ENCODE results near the gene POLA1. TPM values are rescaled to one million over a fixed set of nuclear protein-coding genes. Genes with fewer than 3 reads are reported as not detected.

POLA1 gene
- total and polyA plus RNA-seq, 11 donors: 1.9 to 8.1 (median 6.5) TPM

DNA sequence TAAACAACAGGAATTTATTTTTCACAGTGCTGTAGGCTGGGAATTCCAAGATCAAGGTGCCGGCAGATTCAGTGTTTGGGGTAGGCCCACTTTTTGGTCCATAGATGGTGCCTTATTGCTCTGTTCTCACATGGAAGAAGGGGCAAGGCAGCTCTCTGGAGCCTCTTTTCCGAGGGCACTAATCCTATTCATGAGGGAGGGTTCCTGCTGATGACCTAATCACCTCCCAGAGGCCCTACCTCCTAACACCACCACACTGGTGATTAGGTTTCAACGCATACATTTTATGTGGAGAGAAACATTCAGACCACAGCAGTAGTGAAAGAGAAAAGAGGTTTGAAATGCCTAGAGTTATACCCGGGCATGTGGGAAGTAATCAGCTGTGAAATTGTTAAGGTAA, 1.4 kb upstream of the POLA1 start:
- 62 to 74% (median 72%) methylated on average over 4 of the region's 4 CpGs for WGBS, 4 donors
- H3K27me3 ChIP-seq: no peaks in the 10 kb centered on the region
- H3K27ac ChIP-seq: no peak overlapping the region
- TF ChIP-seq, protein P1, sequence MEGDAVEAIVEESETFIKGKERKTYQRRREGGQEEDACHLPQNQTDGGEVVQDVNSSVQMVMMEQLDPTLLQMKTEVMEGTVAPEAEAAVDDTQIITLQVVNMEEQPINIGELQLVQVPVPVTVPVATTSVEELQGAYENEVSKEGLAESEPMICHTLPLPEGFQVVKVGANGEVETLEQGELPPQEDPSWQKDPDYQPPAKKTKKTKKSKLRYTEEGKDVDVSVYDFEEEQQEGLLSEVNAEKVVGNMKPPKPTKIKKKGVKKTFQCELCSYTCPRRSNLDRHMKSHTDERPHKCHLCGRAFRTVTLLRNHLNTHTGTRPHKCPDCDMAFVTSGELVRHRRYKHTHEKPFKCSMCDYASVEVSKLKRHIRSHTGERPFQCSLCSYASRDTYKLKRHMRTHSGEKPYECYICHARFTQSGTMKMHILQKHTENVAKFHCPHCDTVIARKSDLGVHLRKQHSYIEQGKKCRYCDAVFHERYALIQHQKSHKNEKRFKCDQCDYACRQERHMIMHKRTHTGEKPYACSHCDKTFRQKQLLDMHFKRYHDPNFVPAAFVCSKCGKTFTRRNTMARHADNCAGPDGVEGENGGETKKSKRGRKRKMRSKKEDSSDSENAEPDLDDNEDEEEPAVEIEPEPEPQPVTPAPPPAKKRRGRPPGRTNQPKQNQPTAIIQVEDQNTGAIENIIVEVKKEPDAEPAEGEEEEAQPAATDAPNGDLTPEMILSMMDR (IDR thresholded peaks at IDR 0.05): no peak
- TF ChIP-seq POLR2A (IDR thresholded peaks at IDR 0.05): no peak
- intact Hi-C loops (cut with DNase I): loop anchor here in 1 of 10 donors (10.0 kb wide), 1 partner anchor 298 kb away; no protein-coding TSS in a partner anchor
- peaks cover 0 to 12% (median 0%) of the 10 kb centered on the region in 12 donors for H3K4me1 ChIP-seq
- no peaks in the 10 kb centered on the region for H3K36me3 ChIP-seq
- DNase-seq (no peak), ATAC-seq (no peak)
- H3K4me3 ChIP-seq: no peak overlapping the region
- H3K9me3 ChIP-seq: no peaks in the 10 kb centered on the region

GRCh38 chrX:24694825-24695224, 1.1 kb downstream of the POLA1 start:
- peak overlapping the region in 6 of 12 donors; percentile 70 to 92 (median 74) for H3K4me3 ChIP-seq
- intact Hi-C loops (cut with DNase I): loop anchor here in 1 of 10 donors (10.0 kb wide), 1 partner anchor 300 kb away; no protein-coding TSS in a partner anchor

DNA sequence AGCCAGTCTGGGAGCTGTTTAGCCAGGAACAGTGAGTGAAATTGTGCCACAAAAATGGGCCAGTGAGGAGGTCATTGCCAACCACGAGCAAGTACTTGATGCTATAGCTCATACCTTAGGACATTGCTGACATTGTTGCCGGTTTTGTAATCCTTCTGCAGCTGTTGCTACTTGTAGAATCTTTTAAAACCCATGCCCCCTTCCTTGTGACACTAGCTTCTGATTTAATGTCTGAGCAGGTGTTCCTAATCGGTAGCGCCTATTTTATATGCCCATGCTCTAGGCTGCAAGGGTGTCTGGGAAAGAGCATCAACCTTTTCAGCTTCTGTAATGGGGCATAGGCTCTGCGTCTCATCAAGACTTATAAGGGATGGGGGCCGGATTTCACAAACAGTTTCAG, 2.6 kb downstream of the POLA1 start:
- H3K4me1 ChIP-seq: peaks cover 0 to 12% (median 0%) of the 10 kb centered on the region in 12 donors
- 72 to 85% (median 79%) methylated on average over 6 of the region's 6 CpGs for WGBS, 4 donors
- DNase-seq (no peak), ATAC-seq (no peak)
- H3K9me3 ChIP-seq: no peaks in the 10 kb centered on the region
- peaks cover 0 to 19% (median 6%) of the 10 kb centered on the region in 9 donors for H3K36me3 ChIP-seq
- no peak for TF ChIP-seq POLR2A (IDR thresholded peaks at IDR 0.05)
- TF ChIP-seq, protein P1 (IDR thresholded peaks at IDR 0.05): no peak
- no peaks in the 10 kb centered on the region for H3K27me3 ChIP-seq
- H3K4me3 ChIP-seq: no peak overlapping the region
- intact Hi-C loops (cut with DNase I): loop anchor here in 1 of 10 donors (10.0 kb wide), 1 partner anchor 301 kb away; no protein-coding TSS in a partner anchor
- H3K27ac ChIP-seq: no peak overlapping the region

More at GRCh38 chrX:24694825-24695224, 1.1 kb downstream of the POLA1 start:
- H3K27ac ChIP-seq: no peak overlapping the region
- ATAC-seq: no peak
- no peaks in the 10 kb centered on the region for H3K9me3 ChIP-seq
- no peaks in the 10 kb centered on the region for H3K27me3 ChIP-seq
- H3K4me1 ChIP-seq: peaks cover 0 to 12% (median 0%) of the 10 kb centered on the region in 12 donors
- no peak for TF ChIP-seq POLR2A (IDR thresholded peaks at IDR 0.05)
- TF ChIP-seq, protein P1 (IDR thresholded peaks at IDR 0.05): no peak
- peaks cover 0 to 6% (median 0%) of the 10 kb centered on the region in 9 donors for H3K36me3 ChIP-seq
- 27 to 48% (median 39%) methylated on average over 6 of the region's 6 CpGs for WGBS, 4 donors
- DNase-seq: no peak

DNA sequence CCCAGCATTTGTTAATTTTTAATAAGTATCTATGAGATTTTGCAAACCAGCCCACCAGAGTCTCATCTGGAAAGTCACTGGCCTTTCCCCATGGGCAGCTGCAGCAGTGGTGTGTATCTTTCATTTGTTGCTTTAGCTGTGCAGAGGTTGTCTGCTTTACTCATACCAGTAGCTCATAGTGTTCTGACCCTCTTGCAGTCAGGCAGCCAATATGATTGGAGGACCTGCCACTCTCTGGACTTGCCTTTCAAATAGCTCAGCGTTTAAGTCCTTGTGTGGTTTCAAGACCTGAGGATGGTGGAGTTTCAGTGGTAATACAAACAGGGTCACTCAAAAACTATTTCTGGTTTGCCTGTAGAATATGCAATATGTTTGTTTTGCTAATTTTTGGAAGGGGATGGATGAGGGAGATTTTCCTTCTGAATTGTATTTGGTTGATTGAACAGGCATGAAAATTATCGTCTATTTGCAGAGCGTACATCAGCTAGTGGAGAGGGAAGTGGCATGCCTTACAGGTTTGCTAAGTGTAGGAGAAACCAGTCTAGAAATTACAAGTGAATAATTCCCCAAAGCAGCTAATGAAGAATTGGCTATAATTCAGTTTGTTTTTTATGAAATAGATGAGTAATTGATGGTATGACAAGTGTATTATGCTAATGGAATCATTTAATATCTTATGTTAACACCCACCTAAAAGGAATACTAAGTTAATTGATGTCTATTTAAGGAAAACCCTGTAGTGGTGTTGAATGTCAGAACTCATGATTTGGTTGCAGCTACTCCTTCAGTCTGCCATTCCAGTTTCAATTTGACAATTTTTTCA, 8.9 kb downstream of the POLA1 start:
- H3K27ac ChIP-seq: no peak overlapping the region
- no peaks in the 10 kb centered on the region for H3K4me1 ChIP-seq
- no peak for TF ChIP-seq POLR2A (IDR thresholded peaks at IDR 0.05)
- TF ChIP-seq, protein P1 (IDR thresholded peaks at IDR 0.05): no peak
- ATAC-seq (no peak), DNase-seq (no peak)
- peaks cover 0 to 68% (median 28%) of the 10 kb centered on the region in 9 donors for H3K36me3 ChIP-seq
- H3K27me3 ChIP-seq: peaks cover 0 to 3% (median 0%) of the 10 kb centered on the region in 9 donors
- intact Hi-C loops (cut with DNase I): no loop called here
- 88 to 97% (median 93%) methylated on average over 3 of the region's 3 CpGs for WGBS, 4 donors
- no peaks in the 10 kb centered on the region for H3K9me3 ChIP-seq
- no peak overlapping the region for H3K4me3 ChIP-seq

Measured in heart left ventricle (tissue), 16 donors.